ENCODE data around the gene TSPEAR.

TSPEAR gene

GRCh38 chr21:44537930-44538911 is 173.2 kb downstream of the TSPEAR start:
- H3K9me3 ChIP-seq (ENCODE audit: low read length) = no peaks in the 10 kb centered on the region
- TF ChIP-seq, protein P1, sequence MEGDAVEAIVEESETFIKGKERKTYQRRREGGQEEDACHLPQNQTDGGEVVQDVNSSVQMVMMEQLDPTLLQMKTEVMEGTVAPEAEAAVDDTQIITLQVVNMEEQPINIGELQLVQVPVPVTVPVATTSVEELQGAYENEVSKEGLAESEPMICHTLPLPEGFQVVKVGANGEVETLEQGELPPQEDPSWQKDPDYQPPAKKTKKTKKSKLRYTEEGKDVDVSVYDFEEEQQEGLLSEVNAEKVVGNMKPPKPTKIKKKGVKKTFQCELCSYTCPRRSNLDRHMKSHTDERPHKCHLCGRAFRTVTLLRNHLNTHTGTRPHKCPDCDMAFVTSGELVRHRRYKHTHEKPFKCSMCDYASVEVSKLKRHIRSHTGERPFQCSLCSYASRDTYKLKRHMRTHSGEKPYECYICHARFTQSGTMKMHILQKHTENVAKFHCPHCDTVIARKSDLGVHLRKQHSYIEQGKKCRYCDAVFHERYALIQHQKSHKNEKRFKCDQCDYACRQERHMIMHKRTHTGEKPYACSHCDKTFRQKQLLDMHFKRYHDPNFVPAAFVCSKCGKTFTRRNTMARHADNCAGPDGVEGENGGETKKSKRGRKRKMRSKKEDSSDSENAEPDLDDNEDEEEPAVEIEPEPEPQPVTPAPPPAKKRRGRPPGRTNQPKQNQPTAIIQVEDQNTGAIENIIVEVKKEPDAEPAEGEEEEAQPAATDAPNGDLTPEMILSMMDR (IDR thresholded peaks at IDR 0.05; ENCODE audit: low read length) = no peak
- no peak for TF ChIP-seq EZH2 (IDR thresholded peaks at IDR 0.05; ENCODE audit: borderline replicate concordance, low read length)
- H3K27me3 ChIP-seq (ENCODE audit: insufficient read depth, low read length) = no peaks in the 10 kb centered on the region
- H3K4me3 ChIP-seq (ENCODE audit: low read depth, low read length, poor library complexity, severe bottlenecking) = no peak overlapping the region
- no peaks in the 10 kb centered on the region for H3K79me2 ChIP-seq (ENCODE audit: insufficient read depth, low read length)
- no peaks in the 10 kb centered on the region for H3K4me1 ChIP-seq (ENCODE audit: insufficient read depth, low read length, severe bottlenecking)
- no peaks in the 10 kb centered on the region; the same call in 1 of the 2 replicates for H3K36me3 ChIP-seq (ENCODE audit: insufficient read depth, low read length)
- H3K27ac ChIP-seq (ENCODE audit: low read depth, low read length, poor library complexity, severe bottlenecking) = no peak overlapping the region
- H4K20me1 ChIP-seq (ENCODE audit: insufficient read depth, low read length) = no peaks in the 10 kb centered on the region
- no peaks in the 10 kb centered on the region for H3K9me2 ChIP-seq (ENCODE audit: low read depth, low read length)
- no peaks in the 10 kb centered on the region for H3F3A ChIP-seq (ENCODE audit: insufficient read depth, low read length)
- no peak overlapping the region for H3K9ac ChIP-seq (ENCODE audit: low read length)
- H3K4me2 ChIP-seq (ENCODE audit: low read length) = no peak overlapping the region
- H2AFZ ChIP-seq (ENCODE audit: low read length) = no peak overlapping the region

- no peaks in the 10 kb centered on the region for H3F3A ChIP-seq (ENCODE audit: insufficient read depth, low read length)
- H3K9me2 ChIP-seq (ENCODE audit: low read depth, low read length) = no peaks in the 10 kb centered on the region
- no peaks in the 10 kb centered on the region for H3K4me1 ChIP-seq (ENCODE audit: insufficient read depth, low read length, severe bottlenecking)
- no peaks in the 10 kb centered on the region for H3K36me3 ChIP-seq (ENCODE audit: insufficient read depth, low read length)
- H2AFZ ChIP-seq (ENCODE audit: low read length) = no peak overlapping the region
- no peaks in the 10 kb centered on the region for H4K20me1 ChIP-seq (ENCODE audit: insufficient read depth, low read length)
- no peak overlapping the region for H3K4me2 ChIP-seq (ENCODE audit: low read length)
- H3K9me3 ChIP-seq (ENCODE audit: low read length) = no peaks in the 10 kb centered on the region
- H3K4me3 ChIP-seq (ENCODE audit: low read depth, low read length, poor library complexity, severe bottlenecking) = no peak overlapping the region
- no peaks in the 10 kb centered on the region for H3K27me3 ChIP-seq (ENCODE audit: insufficient read depth, low read length)
- no peaks in the 10 kb centered on the region for H3K79me2 ChIP-seq (ENCODE audit: insufficient read depth, low read length)
- TF ChIP-seq, protein P1 (IDR thresholded peaks at IDR 0.05; ENCODE audit: low read length) = no peak
- no peak for TF ChIP-seq EZH2 (IDR thresholded peaks at IDR 0.05; ENCODE audit: borderline replicate concordance, low read length)
- H3K9ac ChIP-seq (ENCODE audit: low read length) = no peak overlapping the region
- H3K27ac ChIP-seq (ENCODE audit: low read depth, low read length, poor library complexity, severe bottlenecking) = no peak overlapping the region
Measured at GRCh38 chr21:44535963-44536362, 175.4 kb downstream of the TSPEAR start.

GRCh38 chr21:44534688-44535087 is 176.7 kb downstream of the TSPEAR start:
- Histone ChIP-seq H3K4me3 (ENCODE audit: low read depth, low read length, poor library complexity, severe bottlenecking) (no peak overlapping the region), H3K9ac (ENCODE audit: low read length) (no peak overlapping the region), H3K27ac (ENCODE audit: low read depth, low read length, poor library complexity, severe bottlenecking) (no peak overlapping the region), H3F3A (ENCODE audit: insufficient read depth, low read length) (no peaks in the 10 kb centered on the region), H3K9me3 (ENCODE audit: low read length) (no peaks in the 10 kb centered on the region), H4K20me1 (ENCODE audit: insufficient read depth, low read length) (no peaks in the 10 kb centered on the region), H3K79me2 (ENCODE audit: insufficient read depth, low read length) (no peaks in the 10 kb centered on the region), H3K9me2 (ENCODE audit: low read depth, low read length) (no peaks in the 10 kb centered on the region), H2AFZ (ENCODE audit: low read length) (no peak overlapping the region), H3K27me3 (ENCODE audit: insufficient read depth, low read length) (no peaks in the 10 kb centered on the region), H3K4me2 (ENCODE audit: low read length) (no peak overlapping the region), H3K4me1 (ENCODE audit: insufficient read depth, low read length, severe bottlenecking) (no peaks in the 10 kb centered on the region), H3K36me3 (ENCODE audit: insufficient read depth, low read length) (no peaks in the 10 kb centered on the region)
- TF ChIP-seq EZH2 (IDR thresholded peaks at IDR 0.05; ENCODE audit: borderline replicate concordance, low read length) = no peak
- TF ChIP-seq, protein P1 (IDR thresholded peaks at IDR 0.05; ENCODE audit: low read length) = no peak
